WTC11 (cell line): Measurements from ENCODE around the gene ZNF527. TPM values are rescaled to one million over a fixed set of nuclear protein-coding genes. Genes with fewer than 3 reads are reported as not detected.
"Not testable (repeated sequence)": the region's sequence is repeated elsewhere in the genome, so short reads cannot be mapped to it uniquely, and the experiment has no call there.

Experiments used
- ATAC-seq: fragments of 200-7000 bp; cut with Tn5 transposase; 2 replicates; pipeline ENCODE4 v1.10.0; 2021; ENCODE audit warnings: mild to moderate bottlenecking, moderate library complexity
- CTCF ChIA-PET: fragments of 300-600 bp; sonication (Branson Sonifier 250); formaldehyde crosslinking; loops from one replicate; lab custom pipeline; 2021; ENCODE audit warnings: antibody characterized with exemption; lab: Charles Lee
- POLR2A ChIA-PET: fragments of 350-600 bp; sonication (Branson Sonifier 250); formaldehyde crosslinking; loops from one replicate; lab custom pipeline; 2021; ENCODE audit warnings: antibody characterized with exemption; lab: Charles Lee
- DNase-seq: peaks from one replicate; pipeline ENCODE4 v3.0.0; 2021; ENCODE audit warnings: low spot score
- H3K27ac Mint-ChIP-seq: 2 replicates; pipeline ENCODE4 v1.8.0; 2021; ENCODE audit warnings: mixed read lengths
- H3K27me3 Mint-ChIP-seq: 2 replicates; pipeline ENCODE4 v1.8.0; 2021; ENCODE audit warnings: low read depth, mild to moderate bottlenecking, moderate library complexity, mixed read lengths
- H3K36me3 Mint-ChIP-seq: 2 replicates; pipeline ENCODE4 v1.8.0; 2021; ENCODE audit warnings: mixed read lengths
- H3K4me1 Mint-ChIP-seq: 2 replicates; pipeline ENCODE4 v1.8.0; 2022; ENCODE audit warnings: mixed read lengths
- H3K4me3 Mint-ChIP-seq: 2 replicates; pipeline ENCODE4 v1.8.0; 2021; ENCODE audit warnings: mild to moderate bottlenecking, moderate library complexity, mixed read lengths
- H3K9me3 Mint-ChIP-seq: 2 replicates; pipeline ENCODE4 v1.8.0; 2021; ENCODE audit warnings: mixed read lengths
- ARID4B ChIP-seq: sonication (generic); formaldehyde crosslinking; IDR thresholded peaks from 2 replicates; pipeline ENCODE4 v1.8.0; 2023; ENCODE audit warnings: missing genetic modification reagents, mild to moderate bottlenecking, borderline replicate concordance
- ATF3 ChIP-seq: sonication (generic); formaldehyde crosslinking; conservative IDR thresholded peaks from 2 replicates; pipeline ENCODE4 v1.8.1; 2022; ENCODE audit warnings: mild to moderate bottlenecking, missing genetic modification reagents
- E2F5 ChIP-seq: sonication (generic); formaldehyde crosslinking; IDR thresholded peaks from 2 replicates; pipeline ENCODE4 v1.8.1; 2022; ENCODE audit warnings: mild to moderate bottlenecking, moderate library complexity, missing genetic modification reagents
- ESRRA ChIP-seq: sonication (generic); formaldehyde crosslinking; IDR thresholded peaks from 2 replicates; pipeline ENCODE4 v1.8.1; 2022; ENCODE audit warnings: mild to moderate bottlenecking, missing genetic modification reagents, borderline replicate concordance
- GABPB1 ChIP-seq: sonication (generic); formaldehyde crosslinking; IDR thresholded peaks from 2 replicates; pipeline ENCODE4 v1.8.1; 2023; ENCODE audit warnings: mild to moderate bottlenecking, missing genetic modification reagents
- JAZF1 ChIP-seq: fragments of 250-450 bp; sonication (Bioruptor Pico); IDR thresholded peaks from 2 replicates; pipeline ENCODE4 v1.9.0; 2021; ENCODE audit warnings: moderate library complexity, mild to moderate bottlenecking, inconsistent platforms
- KAT7 ChIP-seq: sonication (generic); formaldehyde crosslinking; IDR thresholded peaks from 2 replicates; pipeline ENCODE4 v1.8.1; 2023; ENCODE audit warnings: missing genetic modification reagents, mild to moderate bottlenecking, borderline replicate concordance
- NFATC4 ChIP-seq: fragments of 250-450 bp; sonication (Bioruptor Pico); IDR thresholded peaks from 2 replicates; pipeline ENCODE4 v1.9.0; 2021; ENCODE audit warnings: mild to moderate bottlenecking
- NFE2L1 ChIP-seq: sonication (generic); formaldehyde crosslinking; IDR thresholded peaks from 2 replicates; pipeline ENCODE4 v1.8.1; 2023; ENCODE audit warnings: missing genetic modification reagents
- NR1H2 ChIP-seq: sonication (generic); formaldehyde crosslinking; IDR thresholded peaks from 2 replicates; pipeline ENCODE4 v1.9.0; 2021; ENCODE audit warnings: mild to moderate bottlenecking, moderate library complexity, missing genetic modification reagents
- PREB ChIP-seq: sonication (generic); formaldehyde crosslinking; IDR thresholded peaks from 2 replicates; pipeline ENCODE4 v1.8.1; 2022; ENCODE audit warnings: mild to moderate bottlenecking, missing genetic modification reagents, moderate library complexity, borderline replicate concordance
- RELA ChIP-seq: sonication (generic); formaldehyde crosslinking; IDR thresholded peaks from 2 replicates; pipeline ENCODE4 v1.8.1; 2022; ENCODE audit warnings: missing genetic modification reagents, mild to moderate bottlenecking, borderline replicate concordance
- TCF7 ChIP-seq: sonication (generic); formaldehyde crosslinking; IDR thresholded peaks from 2 replicates; pipeline ENCODE4 v1.8.0; 2022; ENCODE audit warnings: mild to moderate bottlenecking, low read depth, missing genetic modification reagents, moderate library complexity
- TEAD1 ChIP-seq: sonication (generic); formaldehyde crosslinking; IDR thresholded peaks from 2 replicates; pipeline ENCODE4 v1.8.0; 2022; ENCODE audit warnings: mild to moderate bottlenecking, missing genetic modification reagents
- USF2 ChIP-seq: sonication (generic); formaldehyde crosslinking; IDR thresholded peaks from 2 replicates; pipeline ENCODE4 v1.8.1; 2023; ENCODE audit warnings: mild to moderate bottlenecking, missing genetic modification reagents, moderate library complexity
- ZBTB21 ChIP-seq: sonication (generic); formaldehyde crosslinking; IDR thresholded peaks from 2 replicates; pipeline ENCODE4 v1.8.1; 2023; ENCODE audit warnings: mild to moderate bottlenecking, missing genetic modification reagents, borderline replicate concordance
- ZNF425 ChIP-seq: fragments of 250-450 bp; sonication (Bioruptor Pico); conservative IDR thresholded peaks from 2 replicates; pipeline ENCODE4 v1.9.0; 2021; ENCODE audit warnings: mild to moderate bottlenecking
- ZNF512 ChIP-seq: sonication (generic); formaldehyde crosslinking; IDR thresholded peaks from 2 replicates; pipeline ENCODE4 v1.8.1; 2022; ENCODE audit warnings: missing genetic modification reagents, borderline replicate concordance
- ZNF671 ChIP-seq: fragments of 250-450 bp; sonication (Bioruptor Pico); IDR thresholded peaks from 2 replicates; pipeline ENCODE4 v1.8.0; 2021; ENCODE audit warnings: mild to moderate bottlenecking
- total RNA-seq: library from RNA; stranded (reverse); gene quantifications from 3 replicates; pipeline ENCODE4 v1.2.3, GENCODE V29; 2021

ZNF527 gene
- total RNA-seq, 1 experiment from 2014 or later = 3.3 TPM

- peaks cover 52% of the 10 kb centered on the region for H3K36me3 Mint-ChIP-seq
- CTCF ChIA-PET = no interaction called here
- no peak for ATAC-seq
- peak; percentile 11 for DNase-seq
- TF ChIP-seq ZNF671 (no peak), NFE2L1 (CRISPR knock-in tag) (no peak), PREB (CRISPR knock-in tag) (no peak), JAZF1 (no peak)
- H3K27me3 Mint-ChIP-seq = peaks cover 11% of the 10 kb centered on the region
- POLR2A ChIA-PET = no interaction called here
- no peak overlapping the region for H3K27ac Mint-ChIP-seq
- no peaks in the 10 kb centered on the region for H3K4me1 Mint-ChIP-seq
- H3K4me3 Mint-ChIP-seq = no peak overlapping the region
- H3K9me3 Mint-ChIP-seq = peaks cover 83% of the 10 kb centered on the region
Observed at GRCh38 chr19:37403403-37403802, 32.5 kb downstream of the ZNF527 start.

- CTCF ChIA-PET, H3K27ac Mint-ChIP-seq, H3K4me3 Mint-ChIP-seq, H3K4me1 Mint-ChIP-seq, DNase-seq, ATAC-seq, POLR2A ChIA-PET: not testable (repeated sequence)
- Mint-ChIP-seq H3K36me3 (peaks cover 55% of the 10 kb centered on the region), H3K27me3 (peaks cover 19% of the 10 kb centered on the region), H3K9me3 (peaks cover 90% of the 10 kb centered on the region)
Observed at GRCh38 chr19:37406140-37406846, 35.4 kb downstream of the ZNF527 start.

GRCh38 chr19:37412700-37413099, 41.8 kb downstream of the ZNF527 start:
- no peak overlapping the region for H3K27ac Mint-ChIP-seq
- no peak for TF ChIP-seq NR1H2 (CRISPR knock-in tag)
- no peak for TF ChIP-seq ESRRA (CRISPR knock-in tag)
- no peak for TF ChIP-seq ZNF512 (CRISPR knock-in tag)
- no peak for TF ChIP-seq TCF7 (CRISPR knock-in tag)
- no peak for TF ChIP-seq ATF3 (CRISPR knock-in tag)
- TF ChIP-seq E2F5 = no peak
- no peak for TF ChIP-seq GABPB1
- no peak for TF ChIP-seq NFATC4 (CRISPR knock-in tag)
- TF ChIP-seq ZBTB21 (CRISPR knock-in tag) = no peak
- TF ChIP-seq KAT7 (CRISPR knock-in tag) = no peak
- no peak for TF ChIP-seq ZNF425 (CRISPR knock-in tag)
- no peak for TF ChIP-seq USF2 (CRISPR knock-in tag)
- TF ChIP-seq RELA (CRISPR knock-in tag) = no peak
- TF ChIP-seq ARID4B (CRISPR knock-in tag) = no peak
- no peak for TF ChIP-seq TEAD1 (CRISPR knock-in tag)

More at GRCh38 chr19:37412700-37413099, 41.8 kb downstream of the ZNF527 start:
- ChIA-PET POLR2A (no interaction called here), CTCF (no interaction called here)
- Mint-ChIP-seq H3K36me3 (peaks cover 75% of the 10 kb centered on the region), H3K27me3 (peaks cover 14% of the 10 kb centered on the region), H3K4me3 (no peak overlapping the region), H3K4me1 (no peaks in the 10 kb centered on the region), H3K9me3 (peaks cover 81% of the 10 kb centered on the region)
- DNase-seq (no peak), ATAC-seq (no peak)
